Thyroid gland (tissue), 4 donors: Measurements from ENCODE around the gene FAM90A26.
"Not testable (repeated sequence)": the region's sequence is repeated elsewhere in the genome, so short reads cannot be mapped to it uniquely, and the experiment has no call there.

Experiments used
- CTCF ChIP-seq, 6 experiments: fragments of 200-600 bp in 3 of 6; fragments of 450-650 bp in 3 of 6; sonication (generic) in 3 of 6; IDR thresholded peaks; one replicate each; pipeline ENCODE4 v1.5.1; 2016 to 2019; ENCODE audit warnings: antibody characterized with exemption in 6 of 6, mild to moderate bottlenecking in 2 of 6, inconsistent platforms in 1 of 6, moderate library complexity in 1 of 6
- POLR2A ChIP-seq, 2 donors: fragments of 450-650 bp; IDR thresholded peaks; one replicate each; pipeline ENCODE4 v1.6.1; 2017; ENCODE audit warnings: antibody characterized with exemption in 2 of 2, mild to moderate bottlenecking in 2 of 2, moderate library complexity in 1 of 2

- not testable (repeated sequence) for TF ChIP-seq CTCF, POLR2A (IDR thresholded peaks at IDR 0.05)
Measured at GRCh38 chr4:9131420-9131819, 38.8 kb upstream of the FAM90A26 start.
